Right atrium auricular region (tissue), 2 donors: ENCODE measurements around the gene TXNRD2. TPM values are rescaled to one million over a fixed set of nuclear protein-coding genes. Genes with fewer than 3 reads are reported as not detected.

Experiments used
- DNase-seq: peaks from one replicate; pipeline ENCODE4 v3.0.0-alpha.2; 2019; ENCODE audit warnings: low spot score
- H3K27ac ChIP-seq, 2 donors: fragments of 200-600 bp; sonication (generic); 1 replicate in 1 of 2; 2 replicates in 1 of 2; pipeline ENCODE4 v1.5.1; 2016 to 2019
- H3K27me3 ChIP-seq, 2 donors: fragments of 200-600 bp; sonication (generic); one replicate each; pipeline versions ENCODE4 v1.5.1 to v1.6.0; 2017 to 2019
- H3K36me3 ChIP-seq: fragments of 200-600 bp; sonication (generic); one replicate; pipeline ENCODE4 v1.5.1; 2016
- H3K4me1 ChIP-seq, 2 donors: fragments of 200-600 bp; sonication (generic); one replicate each; pipeline versions ENCODE4 v1.5.1 to v1.6.0; 2017 to 2019
- H3K4me3 ChIP-seq, 2 donors: fragments of 200-600 bp; sonication (generic); 1 replicate in 1 of 2; 2 replicates in 1 of 2; pipeline ENCODE4 v1.5.1; 2017 to 2019; ENCODE audit warnings: mild to moderate bottlenecking in 1 of 2, moderate library complexity in 1 of 2
- H3K9me3 ChIP-seq, 2 donors: fragments of 200-600 bp; sonication (generic); one replicate each; pipeline ENCODE4 v1.5.1; 2019
- total RNA-seq, 2 donors: library from RNA; depleted of rRNA; stranded (reverse); fragments of >200 nt; gene quantifications; one replicate each; pipeline ENCODE4 v1.1.0, GENCODE V29; 2016
- TF ChIP-seq, protein P1 (sequence below), 2 donors: fragments of 200-600 bp; sonication (generic); IDR thresholded peaks; one replicate each; pipeline ENCODE4 v1.5.1; 2019; ENCODE audit warnings: antibody characterized with exemption in 2 of 2

Gene TXNRD2
- total RNA-seq, 2 donors from 2014 or later, result 16.2 to 18.4 TPM

DNA sequence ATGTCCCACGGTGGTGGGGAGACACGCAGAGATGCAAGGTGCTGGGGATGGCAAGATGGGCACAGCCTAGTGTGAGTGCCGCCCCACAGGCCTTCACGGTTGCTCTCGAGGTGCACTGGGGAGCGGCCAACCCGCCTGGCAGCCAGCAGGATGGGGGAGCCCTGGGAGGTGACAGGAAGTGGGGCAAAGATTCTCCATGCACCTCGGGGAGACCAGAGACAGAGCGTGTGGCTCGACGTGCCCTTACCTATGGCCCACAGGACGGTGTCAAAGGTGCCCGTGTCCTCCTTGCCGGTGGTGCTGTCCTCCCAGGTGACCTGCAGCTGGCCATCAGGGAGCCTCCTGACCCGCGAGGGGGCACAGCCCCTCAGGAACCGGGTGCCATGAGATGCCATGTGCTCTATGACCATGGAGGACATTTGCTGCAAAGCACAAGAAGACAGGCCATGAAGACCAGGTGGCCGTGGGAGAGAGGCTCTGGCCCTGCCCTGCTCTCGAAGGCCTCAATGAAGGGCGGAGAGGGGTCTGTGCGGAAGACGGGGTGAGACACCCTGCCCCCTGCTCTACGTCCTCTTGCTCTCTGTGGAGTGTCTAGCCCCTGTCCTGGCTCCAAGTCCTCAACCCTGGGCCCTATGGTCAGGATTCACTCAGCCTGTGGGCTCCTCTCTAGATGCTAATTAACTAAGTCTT, 46.3 kb downstream of the TXNRD2 start:
- H3K4me1 ChIP-seq, result peaks cover 0 to 13% of the 10 kb centered on the region in 2 donors
- peaks cover 24% of the 10 kb centered on the region for H3K36me3 ChIP-seq
- H3K4me3 ChIP-seq, result no peak overlapping the region
- no peaks in the 10 kb centered on the region for H3K9me3 ChIP-seq
- H3K27me3 ChIP-seq, result no peaks in the 10 kb centered on the region
- TF ChIP-seq, protein P1, sequence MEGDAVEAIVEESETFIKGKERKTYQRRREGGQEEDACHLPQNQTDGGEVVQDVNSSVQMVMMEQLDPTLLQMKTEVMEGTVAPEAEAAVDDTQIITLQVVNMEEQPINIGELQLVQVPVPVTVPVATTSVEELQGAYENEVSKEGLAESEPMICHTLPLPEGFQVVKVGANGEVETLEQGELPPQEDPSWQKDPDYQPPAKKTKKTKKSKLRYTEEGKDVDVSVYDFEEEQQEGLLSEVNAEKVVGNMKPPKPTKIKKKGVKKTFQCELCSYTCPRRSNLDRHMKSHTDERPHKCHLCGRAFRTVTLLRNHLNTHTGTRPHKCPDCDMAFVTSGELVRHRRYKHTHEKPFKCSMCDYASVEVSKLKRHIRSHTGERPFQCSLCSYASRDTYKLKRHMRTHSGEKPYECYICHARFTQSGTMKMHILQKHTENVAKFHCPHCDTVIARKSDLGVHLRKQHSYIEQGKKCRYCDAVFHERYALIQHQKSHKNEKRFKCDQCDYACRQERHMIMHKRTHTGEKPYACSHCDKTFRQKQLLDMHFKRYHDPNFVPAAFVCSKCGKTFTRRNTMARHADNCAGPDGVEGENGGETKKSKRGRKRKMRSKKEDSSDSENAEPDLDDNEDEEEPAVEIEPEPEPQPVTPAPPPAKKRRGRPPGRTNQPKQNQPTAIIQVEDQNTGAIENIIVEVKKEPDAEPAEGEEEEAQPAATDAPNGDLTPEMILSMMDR (IDR thresholded peaks at IDR 0.05), result no peak
- no peak overlapping the region for H3K27ac ChIP-seq
- no peak for DNase-seq

DNA sequence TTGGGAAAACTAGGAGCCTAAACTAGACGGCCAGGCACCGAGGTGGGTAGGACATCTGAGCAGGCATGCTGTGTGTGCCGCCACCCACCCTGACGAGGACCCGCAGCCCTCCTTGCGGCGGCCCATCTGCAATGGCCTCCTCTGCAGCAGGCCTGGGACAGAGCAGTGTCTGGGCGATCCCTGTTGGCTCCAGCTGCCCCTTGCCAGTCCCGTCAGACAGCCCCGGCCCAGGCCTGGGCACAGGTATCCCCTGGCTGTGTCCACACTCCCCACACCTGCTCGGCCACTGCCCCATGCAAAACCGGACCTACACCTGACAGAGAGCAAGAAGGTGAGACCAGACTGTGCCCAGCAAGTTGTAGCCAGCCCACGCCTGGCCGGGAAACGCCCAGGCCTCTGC, 48.3 kb downstream of the TXNRD2 start:
- Histone ChIP-seq H3K9me3 (no peaks in the 10 kb centered on the region), H3K27me3 (no peaks in the 10 kb centered on the region), H3K4me1 (peaks cover 0 to 13% of the 10 kb centered on the region in 2 donors), H3K36me3 (peaks cover 19% of the 10 kb centered on the region), H3K27ac (no peak overlapping the region), H3K4me3 (no peak overlapping the region)
- TF ChIP-seq, protein P1 (IDR thresholded peaks at IDR 0.05), result no peak
- no peak for DNase-seq

DNA sequence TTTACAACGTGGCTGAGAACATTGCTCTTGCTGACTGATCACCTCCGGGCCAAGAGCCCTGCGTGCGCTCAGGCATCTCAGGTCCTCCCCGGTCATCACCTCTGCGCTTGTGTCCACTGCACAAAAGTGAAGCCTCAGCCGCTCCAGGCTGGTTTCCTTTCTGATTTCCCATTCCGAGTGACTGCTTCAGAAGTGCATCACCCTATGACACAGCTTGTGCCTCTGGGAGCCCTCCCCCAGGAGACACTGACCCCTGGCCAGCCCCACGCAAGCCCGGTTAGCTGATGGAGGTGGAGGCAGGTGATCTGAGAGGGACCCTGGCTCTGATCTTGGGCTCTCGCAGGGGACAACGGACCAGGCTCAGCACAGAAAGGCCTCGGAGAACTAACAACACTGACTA, 48.7 kb downstream of the TXNRD2 start:
- Histone ChIP-seq H3K36me3 (peaks cover 15% of the 10 kb centered on the region), H3K27me3 (no peaks in the 10 kb centered on the region), H3K4me3 (no peak overlapping the region), H3K9me3 (no peaks in the 10 kb centered on the region), H3K4me1 (peaks cover 0 to 13% of the 10 kb centered on the region in 2 donors), H3K27ac (no peak overlapping the region)
- DNase-seq, result no peak
- TF ChIP-seq, protein P1 (IDR thresholded peaks at IDR 0.05), result no peak

DNA sequence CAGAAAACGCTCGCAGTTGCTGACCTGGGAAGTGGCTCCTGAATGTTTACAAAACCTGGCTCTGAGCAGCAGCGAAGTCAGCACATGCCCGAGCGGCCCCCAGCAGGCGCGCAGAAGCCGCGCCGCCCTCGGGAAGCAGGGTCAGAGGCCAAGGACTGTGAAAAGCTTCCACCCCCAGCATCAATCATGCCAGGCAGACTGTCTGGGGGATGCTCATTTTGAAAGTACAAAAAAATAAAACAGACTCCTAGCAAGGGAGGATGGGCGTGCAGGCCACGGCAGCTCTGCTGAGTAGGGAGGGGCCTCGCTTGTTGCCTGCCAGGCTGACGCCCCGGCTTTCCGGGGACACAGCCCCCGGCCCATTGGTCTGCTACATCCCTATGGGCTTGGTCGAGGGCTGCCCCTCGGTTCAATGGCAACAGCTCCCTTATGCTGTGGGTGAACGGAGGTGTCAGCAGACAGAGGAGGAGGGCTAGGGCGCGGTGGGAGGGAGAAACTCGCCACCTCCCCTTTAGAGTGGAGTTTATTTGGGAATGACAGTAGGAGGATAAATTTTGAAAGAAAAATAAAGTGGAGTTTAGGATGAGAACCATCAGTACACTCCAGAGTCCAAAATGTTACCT, 49.2 kb downstream of the TXNRD2 start:
- Histone ChIP-seq H3K4me3 (no peak overlapping the region), H3K27me3 (no peaks in the 10 kb centered on the region), H3K27ac (no peak overlapping the region), H3K9me3 (no peaks in the 10 kb centered on the region), H3K4me1 (peaks cover 0 to 13% of the 10 kb centered on the region in 2 donors), H3K36me3 (peaks cover 9% of the 10 kb centered on the region)
- TF ChIP-seq, protein P1 (IDR thresholded peaks at IDR 0.05), result no peak
- no peak for DNase-seq

- Histone ChIP-seq H3K36me3 (peaks cover 7% of the 10 kb centered on the region), H3K27ac (no peak overlapping the region), H3K4me3 (no peak overlapping the region), H3K4me1 (peaks cover 0 to 13% of the 10 kb centered on the region in 2 donors), H3K27me3 (no peaks in the 10 kb centered on the region), H3K9me3 (no peaks in the 10 kb centered on the region)
- DNase-seq, result no peak
- TF ChIP-seq, protein P1 (IDR thresholded peaks at IDR 0.05), result no peak
Observed at GRCh38 chr22:19891317-19892256, 50.0 kb downstream of the TXNRD2 start.
